Right lobe of liver (tissue), 6 donors: ENCODE results near the gene SLC39A3. TPM values are rescaled to one million over a fixed set of nuclear protein-coding genes. Genes with fewer than 3 reads are reported as not detected.

Source experiments
- ATAC-seq, 4 donors: fragments of 200-7000 bp; cut with Tn5 transposase; one replicate each; pipeline ENCODE4 v1.9.1; 2020; ENCODE audit warnings: mild to moderate bottlenecking in 4 of 4, moderate library complexity in 4 of 4
- DNase-seq, 3 donors: peaks; one replicate each; pipeline ENCODE4 v3.0.0-alpha.2; 2020
- H3K27ac ChIP-seq, 3 donors: fragments of 200-600 bp; one replicate each; pipeline ENCODE4 v1.8.0; 2022
- H3K27me3 ChIP-seq, 2 donors: fragments of 200-600 bp; one replicate each; pipeline ENCODE4 v1.8.0; 2022
- H3K36me3 ChIP-seq, 4 donors: fragments of 200-600 bp; sonication (generic) in 1 of 4; one replicate each; pipeline versions ENCODE4 v1.5.1 to v1.8.0; 2017 to 2022; ENCODE audit warnings: control low read depth in 1 of 4
- H3K4me1 ChIP-seq, 4 donors: fragments of 200-600 bp; sonication (generic) in 1 of 4; one replicate each; pipeline versions ENCODE4 v1.5.1 to v1.8.0; 2017 to 2022; ENCODE audit warnings: control low read depth in 1 of 4
- H3K4me3 ChIP-seq, 3 donors: fragments of 200-600 bp; one replicate each; pipeline ENCODE4 v1.8.0; 2022
- H3K9me3 ChIP-seq, 4 donors: fragments of 200-600 bp; sonication (generic) in 1 of 4; one replicate each; pipeline versions ENCODE4 v1.5.1 to v1.8.0; 2017 to 2022; ENCODE audit warnings: control low read depth in 1 of 4
- CTCF ChIP-seq, 4 donors: fragments of 200-600 bp in 3 of 4; fragments of 450-650 bp in 1 of 4; IDR thresholded peaks; one replicate each; pipeline versions ENCODE4 v1.5.1 to v1.8.0; 2016 to 2022; ENCODE audit warnings: antibody characterized with exemption in 4 of 4, mild to moderate bottlenecking in 2 of 4
- POLR2A ChIP-seq: fragments of 450-650 bp; IDR thresholded peaks from one replicate; pipeline ENCODE4 v1.6.1; 2017; ENCODE audit warnings: antibody characterized with exemption, mild to moderate bottlenecking
- WGBS: methylation state at CpG from one replicate; pipeline ENCODE4 v1.1.6; 2018; ENCODE audit warnings: low coverage, low lambda C conversion rate; ENCODE audit not compliant: insufficient coverage; ENCODE audit errors: missing lambda C conversion rate; 5-methylcytosine and 5-hydroxymethylcytosine counted together
- intact Hi-C, 2 donors: fragments of 100-400 bp; cut with DNase I; formaldehyde crosslinking; loops; one replicate each; pipeline versions ENCODE4 v1.11.2 to v1.14.1; 2022
- total RNA-seq, 6 experiments: library from RNA; depleted of rRNA in 2 of 6; stranded (reverse); fragments of >200 nt in 2 of 6; fragmentation: NEBNext Ultra II Directional in 3 of 6; extraction: Animal tissue kit (Norgen Biotek cat#: 25700) in 3 of 6; gene quantifications; one replicate each; pipeline versions ENCODE4 v1.1.0 to v1.2.4, GENCODE V29; 2016 to 2023
- donor health status: DM: no; HTN: yes; CAD: no.
- donor health status: DM: no; HTN: no; CAD: no.
- donor health status: DM: no; HTN: no; CAD: no.
- donor health status: DM: no; HTN: yes; CAD: no.
- donor health status: DM: no; HTN: yes; CAD: no.

The SLC39A3 gene
- total RNA-seq, 6 experiments from 2014 or later, result 13.5 to 29.5 (median 19.6) TPM

DNA sequence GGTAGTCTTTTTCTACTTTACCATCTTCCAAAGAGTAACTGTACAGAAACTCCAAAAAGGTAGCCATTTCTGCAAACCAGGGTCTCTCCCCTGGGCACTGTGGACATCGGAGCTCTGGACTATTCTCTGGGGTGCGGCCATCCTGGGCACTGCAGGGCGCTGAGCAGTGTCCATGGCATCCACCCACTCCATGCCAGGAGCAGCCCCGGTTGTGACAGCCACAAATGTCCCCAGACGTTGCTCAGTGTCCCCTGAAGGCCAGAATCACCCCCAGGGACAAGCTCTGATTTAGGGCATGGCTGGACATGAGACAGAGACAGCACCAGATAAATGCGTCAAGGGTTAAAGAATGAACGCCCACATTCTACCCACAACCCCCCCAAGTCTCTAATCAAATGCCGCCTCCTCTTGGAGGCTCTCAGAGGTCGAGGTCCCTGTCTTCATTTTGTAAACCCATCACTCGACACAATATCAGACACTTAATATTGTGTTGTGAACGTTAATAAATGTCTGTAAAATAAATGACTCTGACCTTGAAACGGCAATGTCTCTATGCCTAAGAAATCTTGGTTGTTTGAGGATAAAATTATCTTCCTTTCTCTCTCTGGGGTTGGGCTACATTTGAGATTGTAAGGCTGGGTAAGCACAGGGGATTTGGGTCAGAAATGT is 46.2 kb downstream of the SLC39A3 start:
- ATAC-seq (no peak), DNase-seq (no peak)
- Histone ChIP-seq H3K27ac (no peak overlapping the region), H3K4me1 (no peaks in the 10 kb centered on the region), H3K27me3 (no peaks in the 10 kb centered on the region), H3K9me3 (no peaks in the 10 kb centered on the region), H3K36me3 (no peaks in the 10 kb centered on the region), H3K4me3 (no peak overlapping the region)
- TF ChIP-seq CTCF (IDR thresholded peaks at IDR 0.05) (no peak), POLR2A (no peak)
- 54% methylated on average over 7 of the region's 12 CpGs for WGBS
- intact Hi-C loops, result no loop called here

GRCh38 chr19:2691951-2692350 is 47.9 kb downstream of the SLC39A3 start:
- Histone ChIP-seq H3K36me3 (no peaks in the 10 kb centered on the region), H3K27ac (no peak overlapping the region), H3K9me3 (no peaks in the 10 kb centered on the region), H3K4me3 (no peak overlapping the region), H3K4me1 (no peaks in the 10 kb centered on the region), H3K27me3 (no peaks in the 10 kb centered on the region)
- 90% methylated on average over 4 of the region's 9 CpGs for WGBS
- intact Hi-C loops, result no loop called here
- DNase-seq (no peak), ATAC-seq (no peak)
- TF ChIP-seq POLR2A (no peak), CTCF (IDR thresholded peaks at IDR 0.05) (no peak)

DNA sequence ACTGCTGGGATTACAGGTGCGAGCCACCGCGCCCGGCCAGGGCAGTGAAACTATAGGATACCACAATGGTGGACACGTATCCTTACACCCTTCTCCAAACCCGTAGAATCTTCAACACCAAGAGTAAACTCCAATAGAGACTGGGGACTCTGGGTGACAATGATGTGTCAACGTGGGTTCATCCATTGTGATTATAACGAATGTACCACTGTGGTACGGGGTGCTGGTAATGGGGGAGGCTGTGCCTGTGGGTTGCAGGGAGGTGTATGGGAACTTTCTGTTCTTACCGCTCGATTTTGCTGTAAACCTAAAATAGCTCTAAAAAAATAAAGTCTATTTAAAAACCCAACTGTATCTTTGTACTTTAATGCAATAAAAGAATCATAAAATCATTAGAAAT is 49.0 kb downstream of the SLC39A3 start:
- DNase-seq (no peak), ATAC-seq (no peak)
- H3K36me3 ChIP-seq, result no peaks in the 10 kb centered on the region
- no peak for TF ChIP-seq CTCF (IDR thresholded peaks at IDR 0.05)
- TF ChIP-seq POLR2A, result no peak
- H3K27ac ChIP-seq, result no peak overlapping the region
- H3K4me1 ChIP-seq, result no peaks in the 10 kb centered on the region
- WGBS, result 90% methylated on average over 5 of the region's 11 CpGs
- intact Hi-C loops, result no loop called here
- no peaks in the 10 kb centered on the region for H3K27me3 ChIP-seq
- no peaks in the 10 kb centered on the region for H3K9me3 ChIP-seq
- no peak overlapping the region for H3K4me3 ChIP-seq

GRCh38 chr19:2686360-2686759 is 53.5 kb downstream of the SLC39A3 start:
- Histone ChIP-seq H3K4me1 (no peaks in the 10 kb centered on the region), H3K27me3 (no peaks in the 10 kb centered on the region), H3K36me3 (no peaks in the 10 kb centered on the region), H3K9me3 (no peaks in the 10 kb centered on the region), H3K4me3 (no peak overlapping the region), H3K27ac (no peak overlapping the region)
- TF ChIP-seq POLR2A, result no peak
- TF ChIP-seq CTCF (IDR thresholded peaks at IDR 0.05), result no peak
- DNase-seq, result no peak
- 84% methylated on average over 8 of the region's 17 CpGs for WGBS
- intact Hi-C loops, result no loop called here
- no peak for ATAC-seq
